Stomach (tissue), 4 donors: ENCODE results near the gene CT47C1.

Experiments used
- CTCF ChIP-seq, 7 experiments: fragments of 450-650 bp in 4 of 7; fragments of 200-600 bp in 3 of 7; sonication (generic) in 3 of 7; IDR thresholded peaks; one replicate each; pipeline ENCODE4 v1.5.1; 2016 to 2019; ENCODE audit warnings: antibody characterized with exemption in 7 of 7, control low read depth in 2 of 7, mild to moderate bottlenecking in 1 of 7
- POLR2A ChIP-seq, 4 donors: fragments of 450-650 bp; IDR thresholded peaks; one replicate each; pipeline ENCODE4 v1.6.1; 2016; ENCODE audit warnings: antibody characterized with exemption in 4 of 4, control low read depth in 2 of 4, mild to moderate bottlenecking in 1 of 4, moderate library complexity in 1 of 4

DNA sequence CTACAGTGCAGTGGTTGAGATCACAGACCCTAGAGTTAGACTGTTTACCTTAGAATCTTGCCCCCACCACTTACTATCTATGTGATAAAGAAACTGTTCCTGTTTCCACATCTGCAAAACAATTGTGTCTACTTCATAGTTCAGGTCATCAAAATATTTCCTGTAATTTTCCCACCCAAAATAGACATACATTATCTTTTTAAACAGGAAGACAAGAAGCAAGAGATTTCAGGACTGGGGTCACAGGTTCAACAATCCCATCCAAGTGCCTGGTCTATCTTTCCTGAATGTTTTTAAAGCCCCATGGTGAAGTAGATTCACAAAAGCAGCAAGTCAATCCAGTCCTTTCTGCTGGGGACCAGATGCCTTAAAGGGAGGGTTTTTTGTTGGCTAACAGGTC is 41.8 kb upstream of the CT47C1 start:
- TF ChIP-seq CTCF (IDR thresholded peaks at IDR 0.05) (no peak), POLR2A (IDR thresholded peaks at IDR 0.05) (no peak)
